ENCODE measurements around the gene KRT27.
A peak's percentile ranks its signal among the peaks of the same experiment; 100 is the strongest.
"Not testable (repeated sequence)": the region's sequence is repeated elsewhere in the genome, so short reads cannot be mapped to it uniquely, and the experiment has no call there.

The KRT27 gene

GRCh38 chr17:40818733-40819527 is 36.6 kb upstream of the KRT27 start:
- H3K27ac Mint-ChIP-seq = peak overlapping the region; percentile 96 to 98 (median 97)
- no peak for TF ChIP-seq CTCF (IDR thresholded peaks at IDR 0.05; ENCODE audit: unreplicated experiment in 3 of 3)
- H3K36me3 Mint-ChIP-seq (ENCODE audit: low read depth) = peaks cover 39% of the 10 kb centered on the region
- peaks cover 13% of the 10 kb centered on the region for H3K27me3 Mint-ChIP-seq (ENCODE audit: low read depth)
- H3K4me3 Mint-ChIP-seq = peak overlapping the region; percentile 91 to 98 (median 93)
- H3K9me3 Mint-ChIP-seq = no peaks in the 10 kb centered on the region
- H3K4me1 Mint-ChIP-seq = peaks cover 28% of the 10 kb centered on the region

DNA sequence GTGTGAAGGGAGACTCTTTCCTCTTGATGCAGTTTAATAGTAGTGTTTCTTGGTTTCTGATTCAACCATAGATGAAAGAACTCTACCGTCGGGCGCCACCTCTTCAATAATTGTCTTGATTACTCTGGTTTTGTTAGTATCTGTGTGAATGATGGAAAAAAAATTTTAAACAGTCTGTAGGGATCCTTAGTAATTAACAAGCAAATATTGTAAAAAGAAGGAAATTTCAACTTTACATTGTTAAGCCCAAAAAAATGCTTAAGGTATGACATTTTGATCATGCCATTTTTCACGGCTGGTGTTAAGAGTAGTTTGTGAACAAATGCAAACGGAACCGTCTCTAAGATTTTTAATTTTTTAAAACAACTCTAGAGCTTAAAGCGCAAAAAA is 36.0 kb upstream of the KRT27 start:
- peak overlapping the region; percentile 92 to 98 (median 96) for H3K27ac Mint-ChIP-seq
- H3K36me3 Mint-ChIP-seq (ENCODE audit: low read depth) = peaks cover 43% of the 10 kb centered on the region
- no peak for TF ChIP-seq CTCF (IDR thresholded peaks at IDR 0.05; ENCODE audit: unreplicated experiment in 3 of 3)
- peaks cover 15% of the 10 kb centered on the region for H3K27me3 Mint-ChIP-seq (ENCODE audit: low read depth)
- peaks cover 28% of the 10 kb centered on the region for H3K4me1 Mint-ChIP-seq
- peak overlapping the region; percentile 84 to 98 (median 93) for H3K4me3 Mint-ChIP-seq
- H3K9me3 Mint-ChIP-seq = no peaks in the 10 kb centered on the region

DNA sequence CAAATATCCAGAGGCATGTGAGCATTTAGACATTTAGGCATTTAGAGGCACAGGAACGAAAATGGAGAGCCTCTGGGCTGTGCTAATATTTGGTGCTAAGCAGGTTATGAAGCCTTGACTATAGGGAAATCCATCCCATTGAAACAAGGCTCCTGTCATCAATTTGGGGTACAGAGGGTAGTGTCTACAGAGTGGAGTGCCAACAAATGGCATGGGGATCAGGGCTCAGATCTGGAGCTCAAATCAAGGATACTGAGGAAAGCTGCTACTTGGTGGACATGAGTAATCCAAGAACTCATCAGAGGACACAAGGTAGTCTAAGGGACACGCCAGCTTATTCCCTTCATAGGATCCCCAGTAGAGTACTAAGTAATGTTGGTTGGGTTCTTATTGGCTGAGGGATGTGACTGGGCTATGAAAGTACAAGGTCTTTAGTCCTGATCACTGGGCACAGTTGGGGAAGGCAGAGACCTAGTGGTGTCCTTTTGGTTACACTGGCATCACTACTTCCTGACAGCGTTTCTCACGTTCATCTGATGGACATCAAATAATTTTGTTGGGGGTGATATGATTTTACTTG is 34.8 kb upstream of the KRT27 start:
- no peak for TF ChIP-seq CTCF (IDR thresholded peaks at IDR 0.05; ENCODE audit: unreplicated experiment in 3 of 3)
- peak overlapping the region; percentile 65 to 88 (median 80) for H3K27ac Mint-ChIP-seq
- H3K9me3 Mint-ChIP-seq = no peaks in the 10 kb centered on the region
- H3K27me3 Mint-ChIP-seq (ENCODE audit: low read depth) = peaks cover 21% of the 10 kb centered on the region
- H3K4me3 Mint-ChIP-seq = peak overlapping the region; percentile 84 to 98 (median 93)
- peaks cover 28% of the 10 kb centered on the region for H3K4me1 Mint-ChIP-seq
- H3K36me3 Mint-ChIP-seq (ENCODE audit: low read depth) = peaks cover 39% of the 10 kb centered on the region

- Mint-ChIP-seq H3K36me3 (ENCODE audit: low read depth) (peaks cover 35% of the 10 kb centered on the region), H3K27ac (peak overlapping the region; percentile 64 to 88 (median 80)), H3K27me3 (ENCODE audit: low read depth) (peaks cover 28% of the 10 kb centered on the region), H3K4me1 (peaks cover 28% of the 10 kb centered on the region), H3K9me3 (no peaks in the 10 kb centered on the region), H3K4me3 (peak overlapping the region; percentile 84 to 98 (median 93))
- no peak for TF ChIP-seq CTCF (IDR thresholded peaks at IDR 0.05; ENCODE audit: unreplicated experiment in 3 of 3)
Observed at GRCh38 chr17:40816569-40816968, 34.2 kb upstream of the KRT27 start.

GRCh38 chr17:40815381-40815780 is 33.0 kb upstream of the KRT27 start:
- peaks cover 34% of the 10 kb centered on the region for H3K36me3 Mint-ChIP-seq (ENCODE audit: low read depth)
- no peak overlapping the region for H3K4me3 Mint-ChIP-seq
- peaks cover 35% of the 10 kb centered on the region for H3K27me3 Mint-ChIP-seq (ENCODE audit: low read depth)
- no peak for TF ChIP-seq CTCF (IDR thresholded peaks at IDR 0.05; ENCODE audit: unreplicated experiment in 3 of 3)
- no peak overlapping the region for H3K27ac Mint-ChIP-seq
- H3K9me3 Mint-ChIP-seq = no peaks in the 10 kb centered on the region
- H3K4me1 Mint-ChIP-seq = peaks cover 29% of the 10 kb centered on the region

DNA sequence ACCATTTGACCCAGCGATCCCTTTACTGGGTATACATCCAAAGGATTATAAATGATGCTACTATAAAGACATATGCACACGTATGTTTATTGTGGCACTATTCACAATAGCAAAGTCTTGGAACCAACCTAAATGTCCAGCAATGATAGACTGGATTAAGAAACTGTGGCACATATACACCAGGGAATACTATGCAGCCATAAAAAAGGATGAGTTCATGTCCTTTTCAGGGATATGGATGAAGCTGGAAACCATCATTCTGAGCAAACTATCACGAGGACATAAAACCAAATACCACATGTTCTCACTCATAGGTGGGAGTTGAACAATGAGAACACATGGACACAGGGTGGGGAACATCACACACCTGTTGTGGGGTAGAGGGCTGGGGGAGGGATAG is 32.3 kb upstream of the KRT27 start:
- Mint-ChIP-seq H3K36me3 (ENCODE audit: low read depth) (peaks cover 29% of the 10 kb centered on the region), H3K27me3 (ENCODE audit: low read depth) (peaks cover 43% of the 10 kb centered on the region), H3K4me1 (peaks cover 22% of the 10 kb centered on the region)
- not testable (repeated sequence) for H3K4me3 Mint-ChIP-seq, H3K9me3 Mint-ChIP-seq, H3K27ac Mint-ChIP-seq

All from nephron (organoid).